Colonic mucosa (tissue), 4 donors: ENCODE results near the gene RPS6KA4. TPM values are rescaled to one million over a fixed set of nuclear protein-coding genes. Genes with fewer than 3 reads are reported as not detected.

ENCODE experiments used
- DNase-seq: peaks from one replicate; pipeline ENCODE4 v3.0.0-alpha.2; 2020
- H3K27ac ChIP-seq: fragments of 200-600 bp; one replicate; pipeline ENCODE4 v1.8.0; 2021
- H3K27me3 ChIP-seq: fragments of 200-600 bp; one replicate; pipeline ENCODE4 v1.8.0; 2021
- H3K36me3 ChIP-seq: fragments of 200-600 bp; one replicate; pipeline ENCODE4 v1.8.0; 2021
- H3K4me1 ChIP-seq: fragments of 200-600 bp; one replicate; pipeline ENCODE4 v1.8.0; 2021; ENCODE audit warnings: mild to moderate bottlenecking
- H3K4me3 ChIP-seq: fragments of 200-600 bp; one replicate; pipeline ENCODE4 v1.8.0; 2021
- H3K9ac ChIP-seq, 2 donors: one replicate each; pipeline ENCODE4 v1.7.0; 2013; ENCODE audit warnings: control low read depth in 2 of 2, low read depth in 2 of 2, low read length in 2 of 2
- H3K9me3 ChIP-seq: fragments of 200-600 bp; one replicate; pipeline ENCODE4 v1.8.0; 2021
- CTCF ChIP-seq: fragments of 200-600 bp; IDR thresholded peaks from one replicate; pipeline ENCODE4 v1.8.0; 2022; ENCODE audit warnings: antibody characterized with exemption, mild to moderate bottlenecking
- intact Hi-C: fragments of 100-400 bp; cut with DNase I; formaldehyde crosslinking; loops from one replicate; pipeline ENCODE4 v1.14.1; 2022
- total RNA-seq, 2 donors: library from RNA; stranded (reverse); fragmentation: NEBNext Ultra II Directional in 1 of 2; extraction: Animal tissue kit (Norgen Biotek cat#: 25700) in 1 of 2; gene quantifications; one replicate each; pipeline ENCODE4 v1.2.1, GENCODE V29; 2021
- donor health status: healthy.
- donor health status: DM: no; HTN: no; CAD: no.
- donor health status: DM: no; HTN: no; CAD: no.

RPS6KA4 gene
- total RNA-seq, 2 donors from 2014 or later: 28.9 to 59.1 TPM

DNA sequence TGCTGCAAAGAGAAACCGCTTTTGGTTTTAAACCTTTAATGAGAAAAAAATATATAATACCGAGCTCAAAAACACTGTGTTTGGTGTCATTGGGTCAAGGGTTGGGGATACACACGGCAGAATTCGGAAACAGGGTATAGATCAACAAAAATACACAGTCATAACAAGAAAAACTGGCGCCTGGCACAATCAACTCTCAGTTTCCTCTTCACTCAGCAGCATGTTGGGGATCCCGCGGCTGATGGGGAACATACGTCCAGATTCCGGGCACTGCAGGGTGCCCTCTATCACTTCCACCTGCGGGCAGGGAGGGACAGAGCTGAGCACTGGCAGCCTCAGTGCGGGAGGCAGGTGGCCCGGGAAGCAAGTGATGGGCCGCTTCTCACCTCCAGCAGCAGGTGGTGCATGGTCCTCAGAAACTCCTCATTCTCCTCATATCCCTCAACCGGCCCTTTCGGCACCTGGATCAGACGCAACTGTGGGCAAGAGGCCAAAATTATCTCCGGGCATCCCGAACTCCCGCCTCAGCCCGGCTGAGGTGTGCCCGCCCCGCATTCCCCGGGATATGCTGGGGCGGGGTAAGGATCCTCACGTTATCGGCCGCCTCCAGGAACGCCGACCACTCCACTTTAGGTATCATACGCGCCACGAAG lies 42.2 kb upstream of the RPS6KA4 start:
- Histone ChIP-seq H3K36me3 (no peaks in the 10 kb centered on the region), H3K9ac (peak overlapping the region; percentile 82 to 97), H3K9me3 (no peaks in the 10 kb centered on the region), H3K4me1 (peaks cover 14% of the 10 kb centered on the region), H3K4me3 (peak overlapping the region; percentile 76), H3K27ac (peak overlapping the region; percentile 99), H3K27me3 (no peaks in the 10 kb centered on the region)
- intact Hi-C loops: loop anchor here (5.0 kb wide), 1 partner anchor 41 kb away; the partner anchor contains the start of gene RPS6KA4
- no peak for TF ChIP-seq CTCF
- peak; percentile 77 for DNase-seq

DNA sequence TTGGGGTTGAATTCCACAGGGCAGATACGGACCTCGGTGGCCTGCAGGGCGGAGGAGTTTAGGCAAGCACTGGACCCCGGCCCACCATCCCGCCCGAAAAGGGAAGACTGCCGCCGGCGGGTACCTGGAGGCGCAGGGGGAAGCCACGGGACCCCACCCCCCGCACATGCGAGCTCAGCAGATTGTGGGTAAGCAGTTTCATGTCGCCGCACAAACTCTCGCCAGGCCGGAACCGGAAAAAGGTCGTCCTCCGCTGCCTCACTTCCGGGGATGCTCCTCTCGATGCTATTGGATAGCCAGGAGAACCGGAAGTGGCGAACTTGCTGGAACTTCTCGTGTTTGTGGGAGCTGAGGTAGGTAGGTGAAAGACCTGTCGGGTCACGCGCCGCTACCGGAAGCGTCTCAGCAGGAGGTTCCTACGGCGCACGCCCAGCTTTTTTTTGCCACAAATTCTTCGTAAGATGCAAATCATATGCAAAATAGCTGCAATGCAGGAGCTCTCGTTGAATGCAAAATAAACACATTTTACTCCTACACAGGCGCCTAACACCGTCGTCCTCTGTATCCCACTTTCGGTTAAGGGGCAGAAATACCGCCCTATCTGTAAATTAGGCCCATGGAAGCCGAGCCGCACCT lies 41.5 kb upstream of the RPS6KA4 start, which contains the start of gene TRMT112:
Gene TRMT112, minus strand, starts transcription at position 235 of the 636 bp plus-strand sequence. Its CDS starts 33 bp downstream, at position 202.
- no peak for TF ChIP-seq CTCF
- Histone ChIP-seq H3K36me3 (no peaks in the 10 kb centered on the region), H3K9me3 (no peaks in the 10 kb centered on the region), H3K27ac (peak within 1 kb of the TSS; percentile 99), H3K9ac (peak within 1 kb of the TSS; percentile 87 to 97), H3K4me1 (peaks cover 20% of the 10 kb centered on the region), H3K4me3 (peak within 1 kb of the TSS; percentile 76), H3K27me3 (no peaks in the 10 kb centered on the region)
- peak; percentile 98 for DNase-seq
- intact Hi-C loops: loop anchor here (5.0 kb wide), 1 partner anchor 40 kb away; the partner anchor contains the start of gene RPS6KA4

DNA sequence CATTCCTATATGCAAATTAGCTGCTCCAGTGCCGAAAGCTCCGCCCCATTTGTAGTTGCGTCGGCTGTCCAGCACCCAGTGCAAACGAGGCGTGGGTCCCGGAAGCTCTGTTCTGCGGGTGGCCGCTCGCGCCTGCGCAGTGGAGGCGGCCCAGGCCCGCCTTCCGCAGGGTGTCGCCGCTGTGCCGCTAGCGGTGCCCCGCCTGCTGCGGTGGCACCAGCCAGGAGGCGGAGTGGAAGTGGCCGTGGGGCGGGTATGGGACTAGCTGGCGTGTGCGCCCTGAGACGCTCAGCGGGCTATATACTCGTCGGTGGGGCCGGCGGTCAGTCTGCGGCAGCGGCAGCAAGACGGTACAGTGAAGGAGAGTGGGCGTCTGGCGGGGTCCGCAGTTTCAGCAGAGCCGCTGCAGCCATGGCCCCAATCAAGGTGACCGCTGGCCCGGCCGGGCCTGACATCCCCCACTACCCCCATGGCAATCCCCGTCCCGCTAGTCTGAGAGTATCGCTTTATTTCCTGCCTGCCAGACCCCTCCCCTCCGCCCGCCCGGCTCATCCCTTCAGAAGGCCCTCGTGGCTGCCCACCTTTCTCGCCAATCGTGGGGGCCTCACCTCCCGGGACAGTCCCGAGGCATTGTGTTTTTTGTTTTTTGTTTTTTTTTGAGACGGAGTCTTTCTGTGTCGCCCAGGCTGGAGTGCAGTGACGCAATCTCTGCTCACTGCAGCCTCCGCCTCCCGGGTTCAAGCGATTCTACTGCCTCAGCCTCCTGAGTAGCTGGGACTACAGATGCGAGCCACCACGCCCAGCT lies 40.8 kb upstream of the RPS6KA4 start, which contains the start of gene PRDX5:
Gene PRDX5, plus strand, starts transcription at position 161 of the 805 bp plus-strand sequence. Its CDS starts 95 bp downstream, at position 256.
- TF ChIP-seq CTCF: peak; percentile 24
- no peaks in the 10 kb centered on the region for H3K9me3 ChIP-seq
- peak within 1 kb of the TSS; percentile 99 for H3K27ac ChIP-seq
- peak within 1 kb of the TSS; percentile 76 for H3K4me3 ChIP-seq
- no peaks in the 10 kb centered on the region for H3K27me3 ChIP-seq
- H3K9ac ChIP-seq: peak within 1 kb of the TSS; percentile 87 to 97
- no peaks in the 10 kb centered on the region for H3K36me3 ChIP-seq
- DNase-seq: peak; percentile 96
- peaks cover 22% of the 10 kb centered on the region for H3K4me1 ChIP-seq
- intact Hi-C loops: loop anchor here (5.0 kb wide), 1 partner anchor 39 kb away; the partner anchor contains the start of gene RPS6KA4

- DNase-seq: no peak
- H3K4me1 ChIP-seq: peaks cover 22% of the 10 kb centered on the region
- no peaks in the 10 kb centered on the region for H3K36me3 ChIP-seq
- H3K27me3 ChIP-seq: no peaks in the 10 kb centered on the region
- H3K27ac ChIP-seq: peak overlapping the region; percentile 99
- H3K4me3 ChIP-seq: peak overlapping the region; percentile 76
- intact Hi-C loops: loop anchor here (5.0 kb wide), 1 partner anchor 38 kb away; the partner anchor contains the start of gene RPS6KA4
- no peak for TF ChIP-seq CTCF
- no peaks in the 10 kb centered on the region for H3K9me3 ChIP-seq
- H3K9ac ChIP-seq: peak overlapping the region; percentile 68 to 97
These were observed 39.9 kb upstream of the RPS6KA4 start for GRCh38 chr11:64318766-64319761.
